Tibial artery (tissue), 4 donors: Measurements from ENCODE around the gene PLPP6.

Source experiments
- DNase-seq, 2 donors: peaks; one replicate each; pipeline ENCODE4 v3.0.0-alpha.2; 2019
- H3K27ac ChIP-seq, 2 donors: fragments of 200-600 bp; sonication (generic) in 1 of 2; 1 replicate in 1 of 2; 2 replicates in 1 of 2; pipeline ENCODE4 v1.5.1; 2018 to 2019; ENCODE audit warnings: mild to moderate bottlenecking in 1 of 2
- H3K27me3 ChIP-seq, 2 donors: fragments of 200-600 bp; sonication (generic) in 1 of 2; one replicate each; pipeline versions ENCODE4 v1.5.1 to v1.6.0; 2016 to 2019
- H3K36me3 ChIP-seq, 3 donors: fragments of 200-600 bp; sonication (generic) in 2 of 3; one replicate each; pipeline ENCODE4 v1.5.1; 2016 to 2019; ENCODE audit warnings: mild to moderate bottlenecking in 2 of 3
- H3K4me1 ChIP-seq, 4 donors: fragments of 200-600 bp; sonication (generic) in 2 of 4; 1 replicate in 3 of 4; 2 replicates in 1 of 4; pipeline ENCODE4 v1.5.1; 2016 to 2019
- H3K4me3 ChIP-seq, 2 donors: fragments of 200-600 bp; sonication (generic) in 1 of 2; 1 replicate in 1 of 2; 2 replicates in 1 of 2; pipeline ENCODE4 v1.5.1; 2018 to 2019; ENCODE audit warnings: mild to moderate bottlenecking in 2 of 2
- H3K9me3 ChIP-seq, 3 donors: fragments of 200-600 bp; sonication (generic) in 1 of 3; one replicate each; pipeline ENCODE4 v1.5.1; 2016 to 2019
- intact Hi-C: fragments of 100-400 bp; cut with DNase I; formaldehyde crosslinking; loops from one replicate; pipeline ENCODE4 v1.15.0; 2023; ENCODE audit warnings: low total_unique reads
- TF ChIP-seq, protein P1 (sequence below), 2 experiments: fragments of 200-600 bp in 1 of 2; fragments of 450-650 bp in 1 of 2; IDR thresholded peaks; one replicate each; pipeline ENCODE4 v1.5.1; 2017 to 2019; ENCODE audit warnings: antibody characterized with exemption in 2 of 2, mild to moderate bottlenecking in 1 of 2, moderate library complexity in 1 of 2

The PLPP6 gene

GRCh38 chr9:4662108-4662988 lies at the start of gene PLPP6:
Gene PLPP6 (plus strand): TSS chr9:4662294. CDS start chr9:4662376, 82 bp downstream.
- intact Hi-C loops, result loop anchor here (5.0 to 10.0 kb wide), 3 partner anchors 80 to 782 kb away; partner anchors contain the start of gene AK3
- peak; percentile 92 to 94 for DNase-seq
- peak within 1 kb of the TSS; percentile 83 to 89 for H3K4me3 ChIP-seq
- no peaks in the 10 kb centered on the region for H3K36me3 ChIP-seq
- no peaks in the 10 kb centered on the region for H3K27me3 ChIP-seq
- TF ChIP-seq, protein P1, sequence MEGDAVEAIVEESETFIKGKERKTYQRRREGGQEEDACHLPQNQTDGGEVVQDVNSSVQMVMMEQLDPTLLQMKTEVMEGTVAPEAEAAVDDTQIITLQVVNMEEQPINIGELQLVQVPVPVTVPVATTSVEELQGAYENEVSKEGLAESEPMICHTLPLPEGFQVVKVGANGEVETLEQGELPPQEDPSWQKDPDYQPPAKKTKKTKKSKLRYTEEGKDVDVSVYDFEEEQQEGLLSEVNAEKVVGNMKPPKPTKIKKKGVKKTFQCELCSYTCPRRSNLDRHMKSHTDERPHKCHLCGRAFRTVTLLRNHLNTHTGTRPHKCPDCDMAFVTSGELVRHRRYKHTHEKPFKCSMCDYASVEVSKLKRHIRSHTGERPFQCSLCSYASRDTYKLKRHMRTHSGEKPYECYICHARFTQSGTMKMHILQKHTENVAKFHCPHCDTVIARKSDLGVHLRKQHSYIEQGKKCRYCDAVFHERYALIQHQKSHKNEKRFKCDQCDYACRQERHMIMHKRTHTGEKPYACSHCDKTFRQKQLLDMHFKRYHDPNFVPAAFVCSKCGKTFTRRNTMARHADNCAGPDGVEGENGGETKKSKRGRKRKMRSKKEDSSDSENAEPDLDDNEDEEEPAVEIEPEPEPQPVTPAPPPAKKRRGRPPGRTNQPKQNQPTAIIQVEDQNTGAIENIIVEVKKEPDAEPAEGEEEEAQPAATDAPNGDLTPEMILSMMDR (IDR thresholded peaks at IDR 0.05), result peak; percentile 58
- peaks cover 0 to 47% (median 28%) of the 10 kb centered on the region in 4 donors for H3K4me1 ChIP-seq
- no peaks in the 10 kb centered on the region for H3K9me3 ChIP-seq
- peak within 1 kb of the TSS; percentile 81 to 89 for H3K27ac ChIP-seq

DNA sequence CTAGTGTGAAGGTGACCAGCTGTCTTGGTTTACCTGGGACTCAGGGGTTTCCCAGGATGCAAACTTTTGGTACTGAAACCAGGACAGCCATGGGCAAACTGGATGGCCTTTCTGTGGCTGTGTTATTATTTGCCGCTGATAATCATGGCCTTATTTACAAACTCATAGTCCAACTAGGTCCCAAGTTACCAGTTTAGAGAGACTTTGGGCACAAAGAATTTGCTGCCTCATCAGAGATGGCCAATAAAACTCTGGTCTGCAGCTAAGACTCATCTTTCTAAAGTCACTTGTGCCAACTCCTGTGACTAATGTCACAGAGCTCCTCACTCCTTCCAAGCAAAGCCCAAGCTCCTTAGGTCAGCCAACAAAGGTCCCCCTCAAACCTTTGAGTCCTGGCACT lies 47.5 kb upstream of the PLPP6 start:
- H3K9me3 ChIP-seq, result no peaks in the 10 kb centered on the region
- intact Hi-C loops, result no loop called here
- no peaks in the 10 kb centered on the region for H3K36me3 ChIP-seq
- no peak overlapping the region for H3K4me3 ChIP-seq
- no peak for DNase-seq
- H3K4me1 ChIP-seq, result peaks cover 0 to 3% (median 0%) of the 10 kb centered on the region in 4 donors
- TF ChIP-seq, protein P1 (IDR thresholded peaks at IDR 0.05), result no peak
- H3K27me3 ChIP-seq, result no peaks in the 10 kb centered on the region
- H3K27ac ChIP-seq, result no peak overlapping the region

DNA sequence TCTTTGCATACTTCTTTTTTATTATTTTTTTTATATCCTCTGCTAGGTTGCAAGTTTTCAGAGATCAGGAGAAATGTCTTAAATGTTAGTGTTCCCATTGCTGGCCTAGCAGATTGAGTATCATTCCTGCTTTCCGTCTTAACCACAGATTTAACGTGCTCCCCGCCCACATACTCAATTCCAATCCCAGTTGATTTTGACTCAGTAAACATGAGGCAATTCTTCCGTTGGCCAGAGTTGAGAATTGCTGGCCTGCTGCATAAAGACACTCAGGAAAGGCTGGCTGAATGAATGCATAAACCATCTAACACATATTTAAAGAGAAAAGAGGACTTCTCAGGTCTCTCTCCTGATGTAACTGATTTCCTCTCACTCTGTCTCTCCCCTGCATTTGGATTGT lies 46.8 kb upstream of the PLPP6 start:
- no peak overlapping the region for H3K27ac ChIP-seq
- TF ChIP-seq, protein P1 (IDR thresholded peaks at IDR 0.05), result no peak
- no peaks in the 10 kb centered on the region for H3K27me3 ChIP-seq
- peaks cover 0 to 3% (median 0%) of the 10 kb centered on the region in 4 donors for H3K4me1 ChIP-seq
- H3K4me3 ChIP-seq, result no peak overlapping the region
- H3K9me3 ChIP-seq, result no peaks in the 10 kb centered on the region
- DNase-seq, result peak in 1 of 2 donors; percentile 32
- H3K36me3 ChIP-seq, result no peaks in the 10 kb centered on the region
- intact Hi-C loops, result no loop called here

DNA sequence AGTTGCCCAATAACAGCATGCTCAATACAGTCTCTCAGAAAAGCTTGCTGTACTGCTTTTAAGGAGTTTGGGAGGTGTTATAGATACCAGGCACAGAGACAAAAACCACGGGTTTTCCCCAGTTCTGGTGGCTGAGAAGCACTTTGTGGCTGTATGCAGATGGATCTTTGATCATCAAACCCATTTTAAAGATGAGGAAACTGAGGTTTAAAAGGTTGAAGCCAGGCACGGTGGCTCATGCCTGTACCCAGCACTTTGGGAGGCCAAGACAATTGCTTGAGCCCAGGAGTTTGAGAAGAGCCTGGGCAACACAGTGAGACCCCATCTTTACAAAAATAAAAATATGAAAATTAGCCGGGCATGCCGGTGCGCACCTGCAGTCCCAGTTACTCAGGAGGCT lies 46.3 kb upstream of the PLPP6 start:
- no peak overlapping the region for H3K27ac ChIP-seq
- TF ChIP-seq, protein P1 (IDR thresholded peaks at IDR 0.05), result no peak
- no peaks in the 10 kb centered on the region for H3K36me3 ChIP-seq
- H3K4me1 ChIP-seq, result peaks cover 0 to 3% (median 0%) of the 10 kb centered on the region in 4 donors
- H3K9me3 ChIP-seq, result no peaks in the 10 kb centered on the region
- no peak for DNase-seq
- H3K4me3 ChIP-seq, result no peak overlapping the region
- intact Hi-C loops, result no loop called here
- H3K27me3 ChIP-seq, result no peaks in the 10 kb centered on the region

DNA sequence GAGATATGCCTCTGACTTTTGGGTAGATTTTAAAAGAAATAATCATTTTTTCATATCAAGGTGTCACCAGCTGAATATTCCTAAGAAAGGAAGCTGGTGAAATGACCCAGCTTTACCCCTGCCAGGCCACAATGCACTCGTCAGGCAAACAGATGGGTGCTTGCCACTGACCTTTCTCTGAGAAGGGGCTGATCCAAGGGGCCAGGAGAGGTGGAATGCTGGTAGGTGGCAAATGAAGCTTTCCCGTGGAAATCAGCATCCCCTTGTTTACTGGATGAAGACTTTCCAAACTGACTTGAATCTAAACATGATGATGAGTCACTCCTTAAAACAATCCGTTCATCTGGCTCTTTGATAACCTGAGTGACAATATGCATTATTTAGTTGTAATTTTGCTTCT lies 44.3 kb upstream of the PLPP6 start:
- H3K9me3 ChIP-seq, result no peaks in the 10 kb centered on the region
- no peak for DNase-seq
- peaks cover 0 to 7% (median 4%) of the 10 kb centered on the region in 3 donors for H3K36me3 ChIP-seq
- no peak overlapping the region for H3K4me3 ChIP-seq
- intact Hi-C loops, result no loop called here
- TF ChIP-seq, protein P1 (IDR thresholded peaks at IDR 0.05), result no peak
- H3K27ac ChIP-seq, result no peak overlapping the region
- H3K27me3 ChIP-seq, result no peaks in the 10 kb centered on the region
- peaks cover 0 to 5% (median 0%) of the 10 kb centered on the region in 4 donors for H3K4me1 ChIP-seq
